ENCODE results near the gene CA11. TPM values are rescaled to one million over a fixed set of nuclear protein-coding genes. Genes with fewer than 3 reads are reported as not detected.

CA11 gene
- total RNA-seq, 4 donors from 2014 or later, result 1.6 to 3.5 (median 2.6) TPM

DNA sequence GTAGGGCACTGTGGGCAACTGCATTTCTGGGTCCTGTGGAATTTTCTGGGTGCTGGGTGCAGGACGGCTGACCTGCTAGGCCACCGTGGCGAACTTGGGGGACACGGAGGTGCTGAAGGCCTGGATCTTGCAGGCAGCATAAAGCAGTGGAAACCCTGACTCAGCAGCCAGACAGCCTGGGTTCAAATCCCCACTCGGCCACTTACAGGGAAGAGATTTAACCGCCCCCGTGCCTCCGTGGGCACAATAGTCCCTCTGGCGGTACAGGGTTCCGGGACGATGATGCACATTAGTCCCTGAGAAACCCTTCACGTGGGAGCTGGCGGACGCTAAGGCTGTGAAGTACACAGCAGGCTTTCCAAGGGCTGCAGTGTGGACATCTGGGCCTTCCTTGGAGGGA, 34.1 kb downstream of the CA11 start:
- no peak for TF ChIP-seq POLR2A (IDR thresholded peaks at IDR 0.05)
- TF ChIP-seq, protein P1, sequence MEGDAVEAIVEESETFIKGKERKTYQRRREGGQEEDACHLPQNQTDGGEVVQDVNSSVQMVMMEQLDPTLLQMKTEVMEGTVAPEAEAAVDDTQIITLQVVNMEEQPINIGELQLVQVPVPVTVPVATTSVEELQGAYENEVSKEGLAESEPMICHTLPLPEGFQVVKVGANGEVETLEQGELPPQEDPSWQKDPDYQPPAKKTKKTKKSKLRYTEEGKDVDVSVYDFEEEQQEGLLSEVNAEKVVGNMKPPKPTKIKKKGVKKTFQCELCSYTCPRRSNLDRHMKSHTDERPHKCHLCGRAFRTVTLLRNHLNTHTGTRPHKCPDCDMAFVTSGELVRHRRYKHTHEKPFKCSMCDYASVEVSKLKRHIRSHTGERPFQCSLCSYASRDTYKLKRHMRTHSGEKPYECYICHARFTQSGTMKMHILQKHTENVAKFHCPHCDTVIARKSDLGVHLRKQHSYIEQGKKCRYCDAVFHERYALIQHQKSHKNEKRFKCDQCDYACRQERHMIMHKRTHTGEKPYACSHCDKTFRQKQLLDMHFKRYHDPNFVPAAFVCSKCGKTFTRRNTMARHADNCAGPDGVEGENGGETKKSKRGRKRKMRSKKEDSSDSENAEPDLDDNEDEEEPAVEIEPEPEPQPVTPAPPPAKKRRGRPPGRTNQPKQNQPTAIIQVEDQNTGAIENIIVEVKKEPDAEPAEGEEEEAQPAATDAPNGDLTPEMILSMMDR (IDR thresholded peaks at IDR 0.05 in 4 of 5, conservative IDR thresholded peaks at IDR 0.05 in 1 of 5), result no peak
- DNase-seq (no peak), ATAC-seq (no peak)
- Histone ChIP-seq H3K9me3 (no peaks in the 10 kb centered on the region), H3K27ac (no peak overlapping the region), H3K4me3 (no peak overlapping the region), H3K27me3 (no peaks in the 10 kb centered on the region), H3K4me1 (peaks cover 13 to 30% of the 10 kb centered on the region in 2 donors), H3K36me3 (peaks cover 3 to 20% of the 10 kb centered on the region in 2 donors)
- intact Hi-C loops (cut with DNase I; ENCODE audit: low total_unique reads), result loop anchor here (2.0 kb wide), 1 partner anchor 23 kb away; no protein-coding TSS in a partner anchor
- in situ Hi-C loops (cut with MboI; ENCODE audit: low sequenced_read_pairs in 4 of 4), result no loop called here

DNA sequence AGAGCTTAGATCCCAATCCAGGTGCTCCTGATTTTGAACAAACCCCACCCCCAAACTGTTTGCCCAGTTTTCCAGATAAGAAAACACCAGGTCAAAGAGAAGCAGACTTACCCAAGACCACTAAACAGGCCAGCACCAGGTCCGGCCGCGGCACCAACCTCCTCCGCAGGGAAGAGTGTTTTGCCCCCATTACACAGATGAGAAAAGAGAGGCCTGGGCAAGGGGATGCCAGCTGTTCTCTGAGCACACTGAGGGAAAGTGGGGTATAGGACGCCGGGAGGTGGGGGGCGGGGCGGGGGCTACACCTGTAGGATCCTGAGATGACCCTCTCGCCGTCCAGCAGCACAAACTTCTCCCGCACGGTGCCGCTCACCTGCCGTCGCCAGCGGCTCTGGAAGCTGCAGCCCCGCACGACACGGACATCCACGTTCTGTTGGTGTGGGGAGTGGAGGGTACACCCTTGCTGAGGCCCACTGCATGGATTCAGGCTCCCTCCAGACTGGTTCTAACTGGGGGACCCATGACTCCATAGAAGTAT, 36.3 kb downstream of the CA11 start:
- TF ChIP-seq, protein P1 (IDR thresholded peaks at IDR 0.05 in 4 of 5, conservative IDR thresholded peaks at IDR 0.05 in 1 of 5), result no peak
- TF ChIP-seq POLR2A (IDR thresholded peaks at IDR 0.05), result no peak
- in situ Hi-C loops (cut with MboI; ENCODE audit: low sequenced_read_pairs in 4 of 4) (no loop called here), intact Hi-C loops (cut with DNase I; ENCODE audit: low total_unique reads) (no loop called here)
- Histone ChIP-seq H3K27ac (no peak overlapping the region), H3K27me3 (no peaks in the 10 kb centered on the region), H3K9me3 (no peaks in the 10 kb centered on the region), H3K4me3 (no peak overlapping the region), H3K4me1 (peaks cover 8 to 20% of the 10 kb centered on the region in 2 donors), H3K36me3 (no peaks in the 10 kb centered on the region)
- DNase-seq, result no peak
- no peak for ATAC-seq

GRCh38 chr19:48608798-48609263, 37.2 kb downstream of the CA11 start:
- H3K36me3 ChIP-seq, result no peaks in the 10 kb centered on the region
- TF ChIP-seq, protein P1 (IDR thresholded peaks at IDR 0.05 in 4 of 5, conservative IDR thresholded peaks at IDR 0.05 in 1 of 5), result peak in 1 of 5 experiments; percentile 16
- TF ChIP-seq POLR2A (IDR thresholded peaks at IDR 0.05), result no peak
- no peak overlapping the region for H3K27ac ChIP-seq
- no peaks in the 10 kb centered on the region for H3K9me3 ChIP-seq
- H3K4me1 ChIP-seq, result peaks cover 8 to 12% of the 10 kb centered on the region in 2 donors
- ATAC-seq (no peak), DNase-seq (no peak)
- no peaks in the 10 kb centered on the region for H3K27me3 ChIP-seq
- intact Hi-C loops (cut with DNase I; ENCODE audit: low total_unique reads), result no loop called here
- no peak overlapping the region for H3K4me3 ChIP-seq
- in situ Hi-C loops (cut with MboI; ENCODE audit: low sequenced_read_pairs in 4 of 4), result no loop called here

GRCh38 chr19:48607359-48607755, 38.6 kb downstream of the CA11 start:
- TF ChIP-seq, protein P1 (IDR thresholded peaks at IDR 0.05 in 4 of 5, conservative IDR thresholded peaks at IDR 0.05 in 1 of 5), result no peak
- no peak for TF ChIP-seq POLR2A (IDR thresholded peaks at IDR 0.05)
- no peaks in the 10 kb centered on the region for H3K9me3 ChIP-seq
- H3K36me3 ChIP-seq, result no peaks in the 10 kb centered on the region
- ATAC-seq, result no peak
- DNase-seq, result no peak
- no peaks in the 10 kb centered on the region for H3K27me3 ChIP-seq
- in situ Hi-C loops (cut with MboI; ENCODE audit: low sequenced_read_pairs in 4 of 4), result no loop called here
- intact Hi-C loops (cut with DNase I; ENCODE audit: low total_unique reads), result no loop called here
- H3K4me3 ChIP-seq, result no peak overlapping the region
- no peaks in the 10 kb centered on the region for H3K4me1 ChIP-seq
- H3K27ac ChIP-seq, result no peak overlapping the region
